Inferior parietal cortex (tissue), 1 donor: ENCODE results near the gene TEX26.
A peak's percentile ranks its signal among the peaks of the same experiment; 100 is the strongest.

Source experiments
- DNase-seq: peaks from one replicate; pipeline ENCODE4 v3.0.0-alpha.2; 2016; ENCODE audit errors: extremely low spot score

TEX26 gene

DNA sequence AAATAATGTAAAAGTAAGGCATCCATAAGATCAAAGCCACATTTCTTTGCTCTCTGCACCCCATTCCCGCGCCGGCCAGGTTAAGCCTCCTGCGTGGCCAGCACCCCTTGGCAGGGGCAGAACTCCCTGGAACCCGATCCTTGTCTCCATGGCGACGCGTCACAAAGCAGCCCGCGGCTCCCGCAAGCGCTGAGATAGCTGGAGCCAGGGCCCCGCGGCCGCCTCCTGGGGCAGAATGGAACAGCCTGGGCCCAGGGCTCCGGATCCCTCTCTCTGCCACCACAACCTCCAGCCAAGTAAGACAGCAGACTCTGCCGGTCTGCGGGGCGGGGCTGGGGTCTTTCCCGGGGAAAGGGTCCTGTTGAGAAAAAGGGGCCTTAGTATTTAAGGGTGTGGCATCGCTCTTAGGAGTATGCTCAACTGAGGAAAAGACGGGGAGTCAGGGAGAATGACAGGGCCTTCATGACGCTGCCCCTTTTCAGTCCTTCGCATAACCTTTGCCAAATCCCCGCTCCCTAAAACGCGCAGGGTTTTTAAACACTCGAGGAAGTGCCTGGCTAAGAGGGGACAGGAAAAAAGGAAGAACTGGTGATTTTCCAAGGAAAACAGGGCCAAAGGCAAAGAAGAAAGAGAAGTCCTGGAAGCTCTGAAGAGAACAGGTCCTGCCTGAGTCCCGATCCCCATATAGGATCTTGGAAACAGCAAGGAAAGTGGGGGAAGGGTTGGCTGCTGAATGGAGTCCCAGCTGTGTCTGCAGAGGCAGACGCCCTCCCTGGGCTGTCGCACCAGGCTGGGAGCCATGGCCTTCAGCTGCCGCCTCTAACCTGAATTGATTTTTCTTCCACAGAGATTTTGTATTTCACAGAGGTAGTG lies at the start of gene TEX26:
Gene TEX26 (plus strand): TSS at position 176 of the 873 bp plus-strand sequence. CDS start 60 bp downstream, at position 236.
- no peak for DNase-seq

DNA sequence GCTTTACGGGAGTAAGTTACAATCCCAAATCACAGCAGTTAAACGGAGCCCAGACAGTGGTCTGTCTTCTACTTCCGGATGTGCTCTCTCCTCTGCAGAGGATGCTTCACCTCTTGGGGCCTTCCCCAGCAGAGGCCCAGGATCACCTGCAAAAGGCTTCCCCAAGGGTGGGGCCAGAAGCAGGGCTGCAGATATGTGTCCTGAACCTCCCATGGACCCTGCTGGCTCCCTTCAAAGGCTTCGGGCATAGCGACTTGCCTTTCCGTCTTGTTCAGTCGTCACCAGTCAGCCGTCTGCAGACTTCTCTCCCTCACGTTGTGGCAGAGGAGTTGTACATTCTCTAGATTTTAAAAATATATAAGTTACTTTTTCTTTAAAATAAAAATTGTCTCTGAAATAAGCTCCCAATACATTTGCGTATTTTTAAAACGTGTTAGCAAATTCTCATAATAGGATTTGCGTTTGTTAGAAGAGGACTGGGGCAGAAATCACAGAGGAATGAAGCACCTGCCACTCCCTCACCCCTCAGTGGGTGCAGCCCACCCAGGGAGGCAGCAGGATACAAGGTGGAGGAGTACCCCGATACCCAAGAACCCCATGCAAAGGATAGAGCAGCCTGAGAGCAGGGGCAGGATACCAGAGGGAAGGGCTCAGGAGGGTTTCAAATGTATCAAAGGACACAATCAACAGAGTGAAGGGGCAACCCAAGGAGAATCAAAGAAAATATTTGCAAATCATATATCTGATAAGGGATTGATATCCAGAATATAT lies 49.3 kb upstream of the TEX26 start:
- no peak for DNase-seq

GRCh38 chr13:30884543-30884942 lies 47.9 kb upstream of the TEX26 start:
- DNase-seq, result no peak

DNA sequence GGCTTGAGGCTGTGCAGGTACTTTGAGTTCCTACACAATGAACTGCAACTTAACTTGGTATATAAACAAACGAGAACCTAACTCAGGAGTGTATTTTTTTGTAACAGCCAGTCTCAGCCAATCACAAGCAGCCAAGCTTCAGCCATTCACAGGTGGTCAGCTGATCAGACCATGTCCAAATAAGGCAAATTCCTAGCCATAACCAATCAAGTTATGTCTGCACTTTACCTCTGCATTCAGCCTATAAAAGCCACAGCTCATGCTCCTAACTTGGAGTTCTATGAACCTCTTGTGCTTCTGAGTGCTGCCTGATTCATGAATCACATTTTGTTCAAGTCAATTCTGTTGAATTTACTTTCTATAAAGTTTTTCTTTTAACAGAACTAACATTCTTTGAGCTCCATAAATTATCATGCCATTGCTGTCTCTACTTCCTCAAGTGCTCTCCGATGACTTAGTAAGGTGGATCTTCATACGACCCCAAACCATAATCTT lies 43.2 kb upstream of the TEX26 start:
- no peak for DNase-seq

- DNase-seq, result no peak
Observed at GRCh38 chr13:30892966-30893365, 39.5 kb upstream of the TEX26 start.

- no peak for DNase-seq
Observed at GRCh38 chr13:30895773-30896172, 36.7 kb upstream of the TEX26 start.

DNA sequence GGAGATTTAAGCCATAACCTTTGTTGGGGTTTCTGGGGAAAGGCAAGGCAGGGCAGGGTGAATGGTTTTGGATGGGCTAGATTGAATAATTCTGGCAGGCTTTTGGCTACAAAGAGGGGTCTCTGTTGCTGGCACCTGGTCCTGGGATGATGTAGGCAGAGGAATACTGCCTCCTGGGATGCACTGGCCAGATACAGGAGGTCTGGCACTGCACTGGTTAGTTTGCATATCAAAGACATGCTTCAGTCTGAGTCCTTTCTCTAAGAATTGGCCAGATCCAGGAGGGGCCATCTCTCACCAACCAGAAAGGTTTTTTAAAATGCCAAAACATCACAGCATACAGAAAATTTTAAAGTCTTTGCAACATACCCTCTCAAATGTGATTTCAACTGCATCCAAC lies 34.4 kb upstream of the TEX26 start:
- no peak for DNase-seq

GRCh38 chr13:30898678-30899241 lies 33.7 kb upstream of the TEX26 start:
- no peak for DNase-seq

DNA sequence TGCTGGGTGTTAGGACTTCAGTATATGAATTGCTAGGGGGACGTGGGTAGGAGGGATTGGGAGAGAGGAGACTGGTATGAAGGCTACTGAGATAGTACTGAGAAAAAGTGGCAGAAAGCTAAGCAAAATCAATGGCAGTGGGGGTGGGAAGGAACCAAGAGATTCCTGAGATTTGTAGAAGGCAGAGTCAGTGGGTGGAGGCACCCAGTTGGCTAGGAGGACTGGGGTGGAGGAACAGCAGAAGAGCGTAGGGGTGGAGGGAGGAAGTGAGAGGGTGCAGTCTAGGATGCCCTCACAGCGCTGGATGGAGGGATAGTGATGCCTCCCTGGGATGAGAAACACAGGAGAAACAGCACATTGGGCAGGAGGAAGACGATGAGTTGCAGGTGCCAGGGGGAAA lies 32.0 kb upstream of the TEX26 start:
- DNase-seq, result no peak

DNA sequence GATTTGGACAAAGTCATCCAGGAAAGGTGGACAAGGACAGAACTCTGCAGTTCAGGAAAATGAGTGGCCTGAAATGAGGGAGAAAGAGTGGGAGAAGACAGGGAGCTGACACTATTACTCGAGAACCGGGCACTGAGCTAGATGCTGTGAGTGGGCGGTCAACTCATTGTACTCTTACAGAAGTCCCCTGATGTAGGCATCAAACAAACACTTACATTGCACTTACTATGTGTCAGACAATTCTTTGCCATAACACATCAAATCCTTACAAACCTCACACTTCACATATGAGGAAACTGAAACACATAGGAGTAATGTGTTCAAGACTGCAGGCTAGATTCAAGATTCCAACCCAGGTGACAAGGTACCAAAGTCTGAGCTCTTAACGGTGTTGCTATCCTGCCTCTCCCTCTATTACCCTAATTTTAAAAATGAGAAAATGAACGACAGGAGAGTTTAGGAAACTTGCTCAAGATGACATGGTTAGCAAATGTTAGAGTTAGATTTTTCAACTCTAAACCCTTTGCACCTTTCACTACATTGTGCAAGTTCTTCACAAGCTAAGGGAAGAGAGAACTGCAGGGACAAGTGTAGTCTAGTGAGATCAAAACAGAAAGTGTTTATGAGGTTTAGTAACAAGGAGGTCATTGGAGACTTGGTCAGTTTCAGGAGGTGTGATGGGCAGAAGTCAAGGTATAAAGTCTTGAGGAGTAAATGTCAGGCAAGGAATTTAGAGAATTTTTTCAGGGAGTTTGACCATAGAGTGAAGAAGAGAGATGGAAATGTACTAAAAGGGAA lies 31.3 kb upstream of the TEX26 start:
- no peak for DNase-seq

- no peak for DNase-seq
Observed at GRCh38 chr13:30904043-30904442, 28.4 kb upstream of the TEX26 start.

- DNase-seq, result no peak
Observed at GRCh38 chr13:30905932-30906383, 26.5 kb upstream of the TEX26 start, which contains the start of gene MEDAG. TSS of gene MEDAG (plus strand) at chr13:30906271. CDS start at chr13:30906516, 245 bp downstream.

- DNase-seq, result no peak
Observed at GRCh38 chr13:30906411-30907051, 25.9 kb upstream of the TEX26 start.

GRCh38 chr13:30907121-30907861 lies 25.2 kb upstream of the TEX26 start:
- DNase-seq, result peak; percentile 31

- DNase-seq, result no peak
Observed at GRCh38 chr13:30908416-30908980, 24.0 kb upstream of the TEX26 start.

- DNase-seq, result no peak
Observed at GRCh38 chr13:30910676-30911075, 21.8 kb upstream of the TEX26 start.

GRCh38 chr13:30915691-30916541 lies 16.5 kb upstream of the TEX26 start:
- no peak for DNase-seq

DNA sequence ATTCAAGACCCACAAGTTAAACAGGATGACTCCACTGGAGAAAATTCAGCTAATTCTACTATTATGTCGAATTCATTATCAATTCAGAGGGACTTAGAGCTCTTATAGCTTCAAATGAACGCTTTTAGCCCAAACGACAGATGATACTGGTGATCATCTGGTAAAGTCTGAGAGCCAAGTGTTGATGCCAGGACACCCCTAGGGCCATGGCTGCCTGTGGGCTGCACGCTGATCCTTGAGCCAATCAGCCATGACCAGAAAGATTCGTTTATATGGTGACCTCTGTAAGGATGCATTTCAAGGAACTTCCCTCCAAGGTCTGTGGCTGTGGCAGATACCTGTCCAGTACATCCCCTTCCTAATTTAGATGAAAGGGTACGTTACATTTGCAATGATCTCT lies 15.5 kb upstream of the TEX26 start:
- no peak for DNase-seq
